NCI-H1694 treated with DMSO at 0.1 percent for 48 hours (cell line): ENCODE data around the gene SSH2.
"Not testable (repeated sequence)": the region's sequence is repeated elsewhere in the genome, so short reads cannot be mapped to it uniquely, and the experiment has no call there.

Experiments
- DNase-seq: peaks from one replicate; lab custom pipeline; 2025; lab: John Stamatoyannopoulos, UW

SSH2 gene

GRCh38 chr17:29709866-29710519 lies 220.0 kb downstream of the SSH2 start:
- no peak for DNase-seq

- DNase-seq: no peak
Measured at GRCh38 chr17:29707212-29707571, 222.8 kb downstream of the SSH2 start.

GRCh38 chr17:29706045-29706431 lies 224.0 kb downstream of the SSH2 start:
- no peak for DNase-seq

- DNase-seq: no peak
Measured at GRCh38 chr17:29705386-29705785, 224.6 kb downstream of the SSH2 start.

GRCh38 chr17:29699283-29699682 lies 230.7 kb downstream of the SSH2 start:
- no peak for DNase-seq

GRCh38 chr17:29698837-29699236 lies 231.2 kb downstream of the SSH2 start:
- no peak for DNase-seq

GRCh38 chr17:29698019-29698777 lies 231.8 kb downstream of the SSH2 start:
- no peak for DNase-seq

- no peak for DNase-seq
Measured at GRCh38 chr17:29697371-29697770, 232.7 kb downstream of the SSH2 start.

- DNase-seq: no peak
Measured at GRCh38 chr17:29694918-29695563, 235.0 kb downstream of the SSH2 start.

GRCh38 chr17:29693751-29694150 lies 236.3 kb downstream of the SSH2 start:
- no peak for DNase-seq

GRCh38 chr17:29687596-29687995 lies 242.4 kb downstream of the SSH2 start:
- DNase-seq: no peak

- no peak for DNase-seq
Measured at GRCh38 chr17:29686993-29687590, 242.9 kb downstream of the SSH2 start.

GRCh38 chr17:29683481-29683880 lies 246.5 kb downstream of the SSH2 start:
- no peak for DNase-seq

- DNase-seq: no peak
Measured at GRCh38 chr17:29682987-29683386, 247.0 kb downstream of the SSH2 start.

- no peak for DNase-seq
Measured at GRCh38 chr17:29682054-29682453, 248.0 kb downstream of the SSH2 start.

- DNase-seq: no peak
Measured at GRCh38 chr17:29677824-29678223, 252.2 kb downstream of the SSH2 start.

GRCh38 chr17:29677221-29677791 lies 252.7 kb downstream of the SSH2 start:
- no peak for DNase-seq

GRCh38 chr17:29675961-29676360 lies 254.1 kb downstream of the SSH2 start:
- not testable (repeated sequence) for DNase-seq

GRCh38 chr17:29674281-29674680 lies 255.7 kb downstream of the SSH2 start:
- no peak for DNase-seq

GRCh38 chr17:29671661-29672060 lies 258.4 kb downstream of the SSH2 start:
- no peak for DNase-seq

- no peak for DNase-seq
Measured at GRCh38 chr17:29669266-29669665, 260.8 kb downstream of the SSH2 start.

GRCh38 chr17:29667969-29668368 lies 262.1 kb downstream of the SSH2 start:
- no peak for DNase-seq

GRCh38 chr17:29665481-29665810 lies 264.6 kb downstream of the SSH2 start:
- DNase-seq: no peak
